ENCODE data around the gene IRAK2.

The IRAK2 gene

DNA sequence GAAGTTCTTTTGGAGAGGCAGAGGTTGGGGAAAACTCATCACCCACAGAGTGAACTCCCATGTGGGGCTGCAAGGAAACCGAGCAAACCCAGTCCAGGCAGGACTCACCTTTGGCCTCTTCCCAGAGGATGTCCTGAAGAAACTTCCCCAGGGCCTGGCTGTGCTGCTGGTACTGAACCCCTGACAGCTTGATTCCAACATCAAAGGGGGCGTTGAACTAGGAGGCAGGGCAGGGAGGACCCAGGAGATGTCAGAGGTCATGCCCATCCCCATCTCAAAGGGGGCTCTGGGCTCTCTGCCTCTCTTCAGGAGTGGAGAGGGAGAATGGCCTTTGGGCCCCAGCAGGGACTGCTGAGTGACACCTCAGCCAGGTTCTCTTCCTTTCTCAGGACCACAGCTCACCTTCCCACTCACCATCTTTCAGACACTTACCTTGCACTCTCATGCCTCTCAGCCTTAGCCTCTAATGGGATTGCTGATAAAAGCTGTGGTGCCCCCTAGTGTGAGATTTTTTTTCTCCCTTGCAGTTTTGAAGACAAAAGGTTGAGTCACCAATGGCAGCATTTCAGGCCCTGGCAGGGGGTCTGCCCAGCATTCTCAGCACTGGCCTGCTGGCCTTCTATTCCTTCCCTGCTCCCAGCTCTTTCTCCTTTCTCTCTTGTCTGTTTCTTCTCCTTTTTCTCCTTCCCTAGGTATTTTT lies 122.0 kb downstream of the IRAK2 start:
- no peak for DNase-seq

DNA sequence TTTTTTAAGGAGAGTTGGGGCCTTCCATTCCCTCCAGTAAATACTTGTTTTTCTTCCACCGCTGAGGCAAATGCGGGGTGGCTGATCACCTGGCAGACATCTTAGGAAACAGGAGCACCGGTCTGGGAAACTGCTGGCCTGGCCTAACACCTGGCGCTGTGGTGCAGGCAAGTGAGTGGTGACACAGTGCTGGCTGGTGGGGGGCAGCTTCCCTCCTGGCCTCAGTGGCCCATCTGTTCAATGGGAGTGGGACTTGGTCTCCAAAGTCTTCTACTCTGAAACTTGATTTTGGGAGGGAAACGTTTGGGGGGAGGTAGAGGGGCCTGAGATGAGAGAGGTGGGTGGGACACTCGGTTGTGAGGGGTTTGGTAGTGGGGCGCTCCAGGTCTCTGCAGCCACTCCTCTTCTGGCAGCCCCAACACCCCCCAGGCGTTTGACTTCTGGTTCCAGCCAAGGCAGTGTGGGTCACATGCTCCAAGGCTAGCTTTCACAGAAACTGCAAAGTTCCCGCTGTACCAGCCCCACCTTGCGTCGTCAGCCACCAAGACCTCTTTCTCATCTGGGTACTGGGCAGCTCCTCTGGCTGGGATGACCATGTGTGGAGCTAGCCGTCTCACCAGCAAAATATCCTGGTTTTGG lies 123.3 kb downstream of the IRAK2 start:
- no peak for DNase-seq

DNA sequence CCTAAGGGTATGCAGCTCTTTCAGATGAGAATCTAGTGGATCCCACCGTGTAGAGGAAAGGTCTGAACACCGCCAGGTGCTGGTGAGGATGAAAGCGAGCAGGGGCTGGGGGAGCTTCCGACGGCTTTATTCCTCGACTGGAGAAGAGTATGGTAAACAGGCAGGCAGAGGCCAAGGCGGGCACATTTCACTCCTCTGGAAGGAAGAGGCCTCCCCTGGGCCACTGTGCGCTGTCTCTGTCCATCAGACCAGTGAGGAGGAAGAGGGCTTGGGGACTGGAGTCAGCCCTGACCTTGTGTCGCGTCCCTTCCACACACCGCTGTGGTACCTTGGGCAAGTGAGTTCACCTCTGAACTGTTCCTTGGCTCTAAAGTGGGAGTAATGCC lies 123.8 kb downstream of the IRAK2 start:
- DNase-seq = no peak

DNA sequence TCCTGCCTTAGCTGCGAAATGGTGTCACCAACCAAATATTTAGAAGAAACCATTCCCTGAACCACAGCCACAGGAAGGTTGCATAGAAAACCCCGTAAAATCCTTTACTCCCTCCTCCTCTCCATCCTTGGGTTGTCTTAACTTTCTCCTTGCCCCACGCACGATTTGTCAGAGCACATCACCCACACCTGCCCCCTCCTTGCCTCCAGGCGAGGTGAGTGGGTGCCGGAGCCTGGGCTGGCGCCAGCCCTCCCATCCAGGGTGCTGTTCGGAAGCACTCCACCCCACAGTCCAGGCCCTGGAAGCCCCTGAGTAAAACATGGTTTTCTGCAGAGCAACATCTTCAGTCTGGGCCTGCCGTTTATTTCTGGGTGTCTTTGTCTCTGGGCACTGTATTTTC lies 124.4 kb downstream of the IRAK2 start:
- DNase-seq = no peak

DNA sequence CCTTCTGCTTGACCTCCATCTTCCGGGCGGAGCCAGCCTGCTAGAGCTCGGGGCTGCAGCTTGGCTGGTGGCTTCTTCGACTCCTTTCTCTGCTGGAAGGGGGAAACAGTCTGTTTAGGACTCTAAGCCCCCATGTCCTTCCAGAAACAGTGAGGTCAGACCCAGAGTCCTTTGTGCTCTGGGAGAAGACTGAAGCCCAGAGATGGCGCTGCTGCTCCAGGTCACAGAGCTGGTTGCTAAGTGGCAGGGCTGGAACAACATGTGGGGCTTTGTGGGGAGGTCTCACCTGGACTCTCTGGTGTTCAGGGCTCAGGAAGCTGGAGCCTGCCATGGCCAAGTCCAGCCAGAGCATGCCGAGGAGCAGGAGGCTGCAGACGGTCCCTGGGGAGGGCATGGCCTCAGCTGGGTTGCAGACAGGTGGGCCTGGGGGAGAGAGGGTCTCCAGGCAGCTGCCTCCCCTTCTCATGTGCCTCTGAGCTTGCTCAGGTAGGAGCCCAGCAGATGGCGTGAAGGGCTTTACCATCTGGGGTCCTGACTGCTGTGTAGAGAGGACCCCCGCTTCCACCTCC lies 125.2 kb downstream of the IRAK2 start:
- DNase-seq = no peak

DNA sequence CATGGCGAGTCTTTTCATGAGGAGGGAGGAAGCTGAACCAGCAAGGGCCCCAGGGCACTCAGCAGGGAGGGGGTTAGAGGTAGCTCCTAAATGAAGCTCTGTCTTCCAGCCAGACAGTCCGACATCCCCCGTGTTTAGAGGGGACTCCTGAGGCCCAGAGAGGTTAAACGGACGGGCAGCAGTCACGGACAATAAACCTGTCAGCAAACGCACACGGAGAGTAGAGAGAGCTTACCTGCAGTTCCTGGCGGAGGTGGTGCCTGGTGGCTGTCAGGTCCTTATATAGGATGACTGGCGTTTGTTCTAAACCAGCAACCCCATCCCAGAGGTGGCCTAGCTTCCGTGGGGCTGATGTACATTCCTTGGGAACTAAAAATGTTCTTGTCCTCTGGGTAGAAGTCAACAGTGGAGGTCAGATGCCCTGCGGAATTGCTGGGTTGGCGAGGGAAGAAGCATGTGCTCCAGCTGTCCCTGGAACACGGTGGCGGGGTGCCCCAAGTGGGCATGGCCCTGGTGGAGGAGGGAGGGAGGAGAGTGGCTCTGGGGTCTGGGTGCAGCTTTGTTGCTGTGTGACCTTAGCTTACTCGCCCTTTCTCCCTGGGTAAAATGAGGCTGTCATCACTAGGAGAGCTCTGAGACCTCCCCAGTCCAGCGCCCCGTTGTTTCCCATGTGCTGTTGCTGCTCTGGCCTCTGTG lies 125.9 kb downstream of the IRAK2 start:
- DNase-seq = no peak

DNA sequence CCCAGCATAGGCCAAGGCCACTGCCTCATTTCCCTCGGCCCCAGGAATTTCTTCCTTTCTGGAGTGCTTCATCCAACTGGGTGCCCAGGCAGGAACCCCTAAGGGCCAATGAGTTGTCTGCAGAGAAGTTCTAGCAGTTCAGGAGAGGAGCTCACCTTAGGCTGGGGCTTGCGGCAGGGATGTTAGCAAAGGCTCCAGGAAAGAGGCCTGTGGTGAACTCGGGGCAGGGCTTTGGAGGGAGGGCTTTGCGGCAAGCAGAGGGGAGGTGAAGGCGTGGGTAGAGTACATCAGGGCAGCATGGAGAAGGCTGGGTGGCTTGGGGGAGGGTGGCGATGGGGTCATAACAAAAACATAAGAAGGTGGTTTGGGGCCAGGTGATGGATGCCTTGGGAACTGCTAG lies 126.9 kb downstream of the IRAK2 start:
- no peak for DNase-seq

DNA sequence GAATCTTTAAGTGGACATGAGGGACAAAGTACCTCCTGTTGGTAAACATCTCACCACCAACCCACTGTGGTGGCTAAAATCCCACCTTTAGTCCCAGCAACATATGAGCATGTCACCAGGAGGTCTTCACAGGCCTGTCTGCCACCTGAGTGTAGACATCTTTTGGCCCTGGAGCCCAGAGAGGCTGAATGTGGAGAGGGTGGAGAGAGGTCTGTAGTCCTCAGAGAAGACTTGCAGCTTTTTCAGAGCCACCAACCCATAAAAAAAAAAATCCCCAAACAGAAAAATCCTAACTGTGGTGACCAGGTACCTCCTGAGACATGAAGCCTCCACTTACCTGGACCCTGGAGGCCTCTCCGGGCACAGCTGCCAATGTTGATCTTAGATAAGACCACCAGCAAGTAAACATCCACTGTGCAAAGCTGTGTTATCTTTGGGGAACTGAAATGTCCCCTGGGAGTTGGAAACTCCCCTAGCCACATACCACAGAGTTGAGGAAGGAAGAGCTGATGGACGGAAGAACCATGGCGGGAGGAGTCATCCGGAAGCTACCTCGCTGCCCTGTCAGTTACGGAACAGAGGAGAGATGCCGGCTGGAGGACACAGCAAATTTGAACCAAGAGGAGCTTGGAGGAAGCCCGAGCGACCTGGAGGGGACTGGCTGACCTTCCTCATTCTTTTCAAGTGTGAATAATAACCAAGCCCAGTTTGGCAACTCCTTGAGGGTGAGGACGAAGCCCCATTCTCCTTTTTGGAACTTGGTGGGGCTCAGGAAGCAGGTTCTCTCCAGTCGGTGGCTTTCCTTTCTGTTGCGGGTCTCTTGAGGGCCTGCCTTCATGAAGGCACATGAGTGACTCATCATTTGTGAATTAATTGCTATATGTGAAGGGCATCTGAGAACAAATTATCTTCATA lies 128.0 kb downstream of the IRAK2 start, which contains the start of gene GHRL:
Gene GHRL (minus strand): TSS at position 443 of the 915 bp plus-strand sequence. CDS start 2,767 bp downstream, outside the sequence.
- no peak for DNase-seq

Data from NCI-H1436 treated with DMSO at 0.1 percent for 48 hours (cell line).